Mesodermal cell (in vitro differentiated cells): ENCODE measurements around the gene MANSC1.

Experiments
- H3K27ac ChIP-seq: 2 replicates; pipeline ENCODE4 v1.7.0; 2013; ENCODE audit warnings: mild to moderate bottlenecking, low read depth, low read length, moderate library complexity; ENCODE audit not compliant: severe bottlenecking
- H3K36me3 ChIP-seq: 2 replicates; pipeline ENCODE4 v1.7.1; 2013; ENCODE audit warnings: mild to moderate bottlenecking, low read length, moderate library complexity; ENCODE audit not compliant: control insufficient read depth, insufficient read depth
- H3K4me1 ChIP-seq: one replicate; pipeline ENCODE4 v1.7.1; 2013; ENCODE audit warnings: mild to moderate bottlenecking, low read length; ENCODE audit not compliant: insufficient read depth, control insufficient read depth, poor library complexity, severe bottlenecking
- H3K4me3 ChIP-seq: 2 replicates; pipeline ENCODE4 v1.7.0; 2013; ENCODE audit warnings: low read length, control low read depth, mild to moderate bottlenecking; ENCODE audit not compliant: insufficient read depth, poor library complexity, severe bottlenecking; ENCODE audit errors: extremely low read depth
- H3K9me3 ChIP-seq: 2 replicates; pipeline ENCODE4 v1.7.1; 2013; ENCODE audit warnings: mild to moderate bottlenecking, low read length, moderate library complexity; ENCODE audit not compliant: control insufficient read depth
- WGBS, 2 experiments: methylation state at CpG; one replicate each; pipeline ENCODE4 v1.1.5; 2013; ENCODE audit warnings: missing lambda C conversion rate in 2 of 2; ENCODE audit not compliant: insufficient coverage in 2 of 2; 5-methylcytosine and 5-hydroxymethylcytosine counted together

MANSC1 gene

DNA sequence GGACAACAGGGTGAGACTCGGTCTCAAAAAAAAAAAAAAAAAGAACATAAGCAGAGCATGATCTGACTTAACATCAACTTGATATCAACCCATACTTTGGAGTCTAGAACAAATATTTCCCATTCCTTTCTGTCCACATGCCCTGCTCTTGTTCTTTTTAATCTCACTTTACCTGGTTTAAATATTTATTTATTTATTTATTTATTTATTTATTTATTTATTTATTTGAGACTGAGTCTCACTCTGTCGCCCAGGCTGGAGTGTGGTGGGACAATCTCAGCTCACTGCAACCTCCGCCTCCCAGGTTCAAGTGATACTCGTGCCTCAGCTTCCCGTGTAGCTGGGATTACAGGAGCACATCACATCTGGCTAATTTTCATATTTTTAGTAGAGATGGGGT is 63.6 kb downstream of the MANSC1 start:
- Histone ChIP-seq H3K36me3 (no peaks in the 10 kb centered on the region), H3K27ac (no peak overlapping the region), H3K4me1 (peaks cover 14% of the 10 kb centered on the region), H3K9me3 (no peaks in the 10 kb centered on the region), H3K4me3 (no peak overlapping the region)
- WGBS, 2 experiments = 90 to 96% methylated on average over 2 to 4 of the region's 5 CpGs

DNA sequence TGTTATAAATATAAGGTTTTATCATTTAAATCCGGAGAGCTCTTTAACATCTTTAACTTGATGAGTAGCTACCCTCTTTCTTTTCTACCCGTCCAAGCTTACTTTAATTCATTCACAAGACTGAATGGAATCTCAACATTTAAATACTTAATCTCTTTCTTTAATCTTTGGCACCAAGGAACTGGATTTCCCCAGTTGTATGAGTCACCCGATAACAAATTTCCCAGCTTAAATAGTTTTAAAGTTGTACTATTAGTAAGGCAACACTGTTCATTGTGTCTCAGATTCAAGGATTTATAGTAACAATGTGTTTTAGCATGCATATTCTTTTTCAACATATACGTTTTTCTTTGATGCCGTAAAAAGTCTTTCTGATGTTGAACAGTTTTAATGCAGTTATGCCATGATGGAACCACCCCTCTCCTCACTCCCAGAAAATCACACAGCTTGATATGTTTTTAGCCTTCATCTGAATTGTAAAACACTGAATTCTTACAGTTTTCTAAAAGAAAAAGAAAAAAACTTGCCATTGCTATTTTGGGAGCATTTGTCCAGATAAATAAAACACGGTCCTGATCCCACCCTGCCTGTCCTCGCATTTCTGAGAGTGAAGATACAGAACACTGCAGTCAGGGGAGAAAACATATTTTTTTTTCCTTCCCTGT is 67.1 kb downstream of the MANSC1 start:
- Histone ChIP-seq H3K27ac (no peak overlapping the region), H3K4me1 (peaks cover 14% of the 10 kb centered on the region), H3K36me3 (no peaks in the 10 kb centered on the region), H3K9me3 (no peaks in the 10 kb centered on the region), H3K4me3 (no peak overlapping the region)
- whole genome bisulfite sequencing, 2 experiments = 57 to 90% methylated on average over 2 to 3 of the region's 7 CpGs

DNA sequence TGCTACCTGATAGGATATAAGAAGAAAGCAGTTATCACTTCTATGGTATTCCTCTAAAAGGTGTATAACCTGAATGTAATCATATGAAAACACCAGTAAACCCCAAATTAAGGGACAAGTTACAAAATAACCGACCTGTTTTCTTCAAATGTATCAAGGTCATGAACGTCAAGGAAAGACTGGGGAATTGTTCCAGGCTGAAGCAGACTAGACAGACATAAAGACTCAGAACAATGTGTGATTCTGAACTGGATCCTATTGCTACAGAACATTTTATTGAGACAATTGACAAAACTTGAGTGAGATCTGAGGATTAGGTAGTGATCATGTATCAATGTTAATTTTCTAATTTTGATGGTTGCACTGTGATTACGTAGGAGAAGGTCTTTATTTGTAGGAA is 67.8 kb downstream of the MANSC1 start:
- WGBS, 2 experiments = 83 to 100% methylated on average over 1 to 2 of the region's 3 CpGs
- no peaks in the 10 kb centered on the region for H3K36me3 ChIP-seq
- peaks cover 14% of the 10 kb centered on the region for H3K4me1 ChIP-seq
- H3K9me3 ChIP-seq = no peaks in the 10 kb centered on the region
- no peak overlapping the region for H3K4me3 ChIP-seq
- no peak overlapping the region for H3K27ac ChIP-seq

DNA sequence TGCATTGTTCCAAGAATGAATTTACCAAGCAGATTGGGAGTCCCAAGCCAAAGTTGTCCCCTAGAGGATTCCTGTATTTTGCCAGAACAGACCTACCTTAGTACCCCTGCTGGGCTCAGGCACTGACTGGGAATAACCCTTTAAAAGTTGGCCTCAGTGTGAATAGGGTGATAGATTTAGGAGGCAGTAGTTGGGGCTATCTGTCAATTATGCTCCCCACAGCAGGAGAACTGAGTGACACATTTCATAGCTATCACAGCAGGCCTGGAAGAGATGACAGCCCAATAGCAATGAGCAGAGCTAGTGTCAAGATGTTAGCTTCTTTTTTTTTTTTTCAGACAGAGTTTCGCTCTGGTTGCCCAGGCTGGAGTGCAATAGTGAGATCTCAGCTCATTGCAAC is 68.9 kb downstream of the MANSC1 start:
- H3K4me3 ChIP-seq = no peak overlapping the region
- H3K27ac ChIP-seq = no peak overlapping the region
- H3K4me1 ChIP-seq = peaks cover 14% of the 10 kb centered on the region
- no peaks in the 10 kb centered on the region for H3K36me3 ChIP-seq
- peaks cover 9% of the 10 kb centered on the region for H3K9me3 ChIP-seq
- WGBS, 2 experiments = 60% methylated on average over 1 of the region's 1 CpG; no CpG with 5 or more reads in 1 of the 2 experiments

DNA sequence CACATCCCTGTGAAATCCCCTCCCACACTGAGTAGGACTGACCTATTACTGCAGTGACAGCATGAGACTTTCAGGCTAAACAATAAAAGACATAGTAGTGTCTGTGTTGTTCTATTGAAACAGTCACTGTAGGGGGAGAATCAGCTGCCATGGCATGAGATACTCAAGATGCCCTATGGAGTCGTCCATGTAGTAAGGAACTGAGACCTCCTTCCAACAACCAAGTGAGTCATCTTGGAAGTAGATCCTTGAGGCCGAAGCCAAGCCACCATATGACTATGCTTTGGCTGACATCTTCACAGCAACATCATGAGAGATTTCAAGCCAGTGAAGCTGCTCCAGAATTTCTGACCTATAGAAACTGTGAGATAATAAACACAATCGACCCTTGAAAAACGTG is 71.1 kb downstream of the MANSC1 start:
- H3K9me3 ChIP-seq = peaks cover 15% of the 10 kb centered on the region
- H3K36me3 ChIP-seq = no peaks in the 10 kb centered on the region
- H3K4me3 ChIP-seq = no peak overlapping the region
- peaks cover 14% of the 10 kb centered on the region for H3K4me1 ChIP-seq
- no peak overlapping the region for H3K27ac ChIP-seq
- WGBS, 2 experiments = 68 to 84% methylated on average over 4 of the region's 4 CpGs
